NCI-H69 (cell line): ENCODE measurements around the gene RBMS1.

Experiments
- DNase-seq: peaks from one replicate; lab custom pipeline; 2025; lab: John Stamatoyannopoulos, UW

The RBMS1 gene

GRCh38 chr2:160408959-160409291 lies 84.7 kb downstream of the RBMS1 start:
- no peak for DNase-seq

- no peak for DNase-seq
These were observed 85.2 kb downstream of the RBMS1 start for GRCh38 chr2:160408173-160408958.

GRCh38 chr2:160407393-160408172 lies 86.0 kb downstream of the RBMS1 start:
- DNase-seq = peak; percentile 37

GRCh38 chr2:160406591-160407392 lies 86.8 kb downstream of the RBMS1 start:
- DNase-seq = peak; percentile 24

GRCh38 chr2:160405077-160405867 lies 88.3 kb downstream of the RBMS1 start:
- peak; percentile 6 for DNase-seq

- DNase-seq = no peak
These were observed 90.3 kb downstream of the RBMS1 start for GRCh38 chr2:160402997-160403979.

- DNase-seq = no peak
These were observed 91.1 kb downstream of the RBMS1 start for GRCh38 chr2:160402501-160402900.

- DNase-seq = no peak
These were observed 91.7 kb downstream of the RBMS1 start for GRCh38 chr2:160401895-160402294.

GRCh38 chr2:160399880-160400279 lies 93.7 kb downstream of the RBMS1 start:
- no peak for DNase-seq

GRCh38 chr2:160397530-160397865 lies 96.1 kb downstream of the RBMS1 start:
- DNase-seq = no peak

GRCh38 chr2:160394153-160394552 lies 99.5 kb downstream of the RBMS1 start:
- no peak for DNase-seq

- no peak for DNase-seq
These were observed 101.4 kb downstream of the RBMS1 start for GRCh38 chr2:160392201-160392600.

GRCh38 chr2:160390544-160391455 lies 102.8 kb downstream of the RBMS1 start:
- DNase-seq = no peak

GRCh38 chr2:160389875-160390274 lies 103.7 kb downstream of the RBMS1 start:
- DNase-seq = no peak

- DNase-seq = no peak
These were observed 104.9 kb downstream of the RBMS1 start for GRCh38 chr2:160388464-160389263.

GRCh38 chr2:160387558-160388262 lies 105.9 kb downstream of the RBMS1 start:
- no peak for DNase-seq

GRCh38 chr2:160384791-160385190 lies 108.8 kb downstream of the RBMS1 start:
- DNase-seq = no peak

GRCh38 chr2:160381425-160381951 lies 112.1 kb downstream of the RBMS1 start:
- DNase-seq = no peak
